ENCODE data around the gene HNRNPL.

DNA sequence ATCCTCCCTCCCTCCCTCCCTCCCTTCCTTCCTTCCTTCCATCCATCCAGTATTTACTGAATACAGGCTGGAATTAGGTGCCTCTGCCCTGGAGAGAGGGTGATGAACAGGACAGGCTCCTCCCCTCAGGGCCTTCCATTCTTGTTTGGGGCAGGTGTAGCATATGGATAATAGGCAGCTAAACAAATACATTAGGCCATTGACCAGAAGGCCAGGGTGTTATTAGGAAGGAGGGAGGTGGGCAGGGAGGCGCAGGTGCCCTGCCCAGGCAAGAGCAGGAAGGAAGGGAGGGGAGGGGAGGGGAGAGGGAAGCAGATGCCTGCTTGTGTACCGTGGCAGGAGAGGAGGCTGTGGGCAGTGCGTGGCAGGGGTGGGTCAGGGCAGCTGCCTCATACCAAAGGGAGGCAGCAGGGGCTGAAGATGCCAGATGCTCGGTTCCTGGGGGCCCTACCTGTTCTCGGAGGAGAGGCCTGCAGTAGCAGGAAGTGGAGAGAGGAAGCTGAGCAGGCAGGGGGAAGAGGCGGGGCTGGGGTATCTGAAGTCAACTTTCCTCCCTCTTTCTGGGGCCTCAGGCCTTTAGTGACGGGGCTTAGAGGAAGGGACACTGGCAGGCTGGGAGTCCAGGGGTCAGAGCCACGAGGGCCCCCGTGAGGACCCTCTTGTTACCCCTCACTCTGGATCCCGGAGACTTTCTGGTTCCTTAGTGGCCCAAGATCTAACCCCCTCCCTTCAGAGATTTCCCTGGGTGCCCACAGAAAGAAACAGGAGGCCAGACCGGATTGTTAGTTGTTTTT, 28.2 kb upstream of the HNRNPL start, which contains the start of gene RINL:
- TF ChIP-seq KLF6 (CRISPR knock-in tag; IDR thresholded peaks at IDR 0.05; ENCODE audit: borderline replicate concordance) (no peak), GABPA (tag; conservative IDR thresholded peaks at IDR 0.05; ENCODE audit: low read depth) (peak; percentile 79)
- TF ChIP-seq, protein P1, sequence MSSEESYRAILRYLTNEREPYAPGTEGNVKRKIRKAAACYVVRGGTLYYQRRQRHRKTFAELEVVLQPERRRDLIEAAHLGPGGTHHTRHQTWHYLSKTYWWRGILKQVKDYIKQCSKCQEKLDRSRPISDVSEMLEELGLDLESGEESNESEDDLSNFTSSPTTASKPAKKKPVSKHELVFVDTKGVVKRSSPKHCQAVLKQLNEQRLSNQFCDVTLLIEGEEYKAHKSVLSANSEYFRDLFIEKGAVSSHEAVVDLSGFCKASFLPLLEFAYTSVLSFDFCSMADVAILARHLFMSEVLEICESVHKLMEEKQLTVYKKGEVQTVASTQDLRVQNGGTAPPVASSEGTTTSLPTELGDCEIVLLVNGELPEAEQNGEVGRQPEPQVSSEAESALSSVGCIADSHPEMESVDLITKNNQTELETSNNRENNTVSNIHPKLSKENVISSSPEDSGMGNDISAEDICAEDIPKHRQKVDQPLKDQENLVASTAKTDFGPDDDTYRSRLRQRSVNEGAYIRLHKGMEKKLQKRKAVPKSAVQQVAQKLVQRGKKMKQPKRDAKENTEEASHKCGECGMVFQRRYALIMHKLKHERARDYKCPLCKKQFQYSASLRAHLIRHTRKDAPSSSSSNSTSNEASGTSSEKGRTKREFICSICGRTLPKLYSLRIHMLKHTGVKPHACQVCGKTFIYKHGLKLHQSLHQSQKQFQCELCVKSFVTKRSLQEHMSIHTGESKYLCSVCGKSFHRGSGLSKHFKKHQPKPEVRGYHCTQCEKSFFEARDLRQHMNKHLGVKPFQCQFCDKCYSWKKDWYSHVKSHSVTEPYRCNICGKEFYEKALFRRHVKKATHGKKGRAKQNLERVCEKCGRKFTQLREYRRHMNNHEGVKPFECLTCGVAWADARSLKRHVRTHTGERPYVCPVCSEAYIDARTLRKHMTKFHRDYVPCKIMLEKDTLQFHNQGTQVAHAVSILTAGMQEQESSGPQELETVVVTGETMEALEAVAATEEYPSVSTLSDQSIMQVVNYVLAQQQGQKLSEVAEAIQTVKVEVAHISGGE (CRISPR knock-in tag; IDR thresholded peaks at IDR 0.05) = peak in 1 of 3 experiments; percentile 77; a peak in 2 of 6 replicates
- TF ChIP-seq, protein P2, sequence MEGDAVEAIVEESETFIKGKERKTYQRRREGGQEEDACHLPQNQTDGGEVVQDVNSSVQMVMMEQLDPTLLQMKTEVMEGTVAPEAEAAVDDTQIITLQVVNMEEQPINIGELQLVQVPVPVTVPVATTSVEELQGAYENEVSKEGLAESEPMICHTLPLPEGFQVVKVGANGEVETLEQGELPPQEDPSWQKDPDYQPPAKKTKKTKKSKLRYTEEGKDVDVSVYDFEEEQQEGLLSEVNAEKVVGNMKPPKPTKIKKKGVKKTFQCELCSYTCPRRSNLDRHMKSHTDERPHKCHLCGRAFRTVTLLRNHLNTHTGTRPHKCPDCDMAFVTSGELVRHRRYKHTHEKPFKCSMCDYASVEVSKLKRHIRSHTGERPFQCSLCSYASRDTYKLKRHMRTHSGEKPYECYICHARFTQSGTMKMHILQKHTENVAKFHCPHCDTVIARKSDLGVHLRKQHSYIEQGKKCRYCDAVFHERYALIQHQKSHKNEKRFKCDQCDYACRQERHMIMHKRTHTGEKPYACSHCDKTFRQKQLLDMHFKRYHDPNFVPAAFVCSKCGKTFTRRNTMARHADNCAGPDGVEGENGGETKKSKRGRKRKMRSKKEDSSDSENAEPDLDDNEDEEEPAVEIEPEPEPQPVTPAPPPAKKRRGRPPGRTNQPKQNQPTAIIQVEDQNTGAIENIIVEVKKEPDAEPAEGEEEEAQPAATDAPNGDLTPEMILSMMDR (IDR thresholded peaks at IDR 0.05 in 2 of 3, conservative IDR thresholded peaks at IDR 0.05 in 1 of 3; ENCODE audit: insufficient read depth in 2 of 3, low read depth in 1 of 3, low read length in 3 of 3) = no peak
